Measurements from ENCODE around the gene CNTNAP2.

CNTNAP2 gene

GRCh38 chr7:147765301-147765700, 1648.7 kb downstream of the CNTNAP2 start:
- no peaks in the 10 kb centered on the region for H4K20me1 ChIP-seq (ENCODE audit: insufficient read depth, low read length)
- no peak overlapping the region for H3K9ac ChIP-seq (ENCODE audit: low read depth, low read length)
- H3K27ac ChIP-seq (ENCODE audit: low read length), result no peak overlapping the region
- H3K4me3 ChIP-seq (ENCODE audit: low read depth in 1 of 2, low read length in 2 of 2), result no peak overlapping the region
- H3K27me3 ChIP-seq (ENCODE audit: insufficient read depth, low read length, poor library complexity), result no peaks in the 10 kb centered on the region
- ATAC-seq (ENCODE audit: insufficient read depth, low read depth), result no peak
- no peak overlapping the region for H2AFZ ChIP-seq (ENCODE audit: low read depth, low read length)
- H3K36me3 ChIP-seq (ENCODE audit: insufficient read depth, low read length), result no peaks in the 10 kb centered on the region
- no peaks in the 10 kb centered on the region for H3K79me2 ChIP-seq (ENCODE audit: insufficient read depth, low read length)
- no peak overlapping the region for H3K4me2 ChIP-seq (ENCODE audit: insufficient read depth, low read length)
- H3K9me3 ChIP-seq (ENCODE audit: insufficient read depth, low read length, severe bottlenecking), result no peaks in the 10 kb centered on the region
- no peak for DNase-seq
- no peak for TF ChIP-seq EZH2 (IDR thresholded peaks at IDR 0.05; ENCODE audit: borderline replicate concordance, low read depth, low read length, severe bottlenecking)
- H3K4me1 ChIP-seq (ENCODE audit: insufficient read depth, low read length), result no peaks in the 10 kb centered on the region

DNA sequence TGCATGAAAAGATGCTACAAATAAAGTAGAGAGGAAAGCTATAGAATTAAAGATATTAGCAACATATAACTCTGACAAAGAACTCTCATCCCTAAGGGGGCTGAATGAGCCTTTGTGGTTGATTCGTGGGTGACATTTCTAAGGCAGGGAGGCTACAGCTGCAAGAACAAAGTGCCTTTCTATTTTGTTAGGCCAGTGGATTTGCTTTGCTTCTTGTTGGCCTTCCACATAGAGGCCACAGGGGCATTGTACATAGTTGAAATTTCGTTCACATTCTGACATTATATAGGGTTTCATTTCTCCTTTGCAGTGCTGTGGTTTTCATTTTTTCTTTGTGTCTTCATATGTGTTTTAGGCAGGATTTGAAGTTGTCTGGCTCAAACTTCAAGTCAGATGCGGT, 1654.7 kb downstream of the CNTNAP2 start:
- ATAC-seq (ENCODE audit: insufficient read depth, low read depth) (no peak), DNase-seq (no peak)
- Histone ChIP-seq H3K36me3 (ENCODE audit: insufficient read depth, low read length) (no peaks in the 10 kb centered on the region), H3K4me3 (ENCODE audit: low read depth in 1 of 2, low read length in 2 of 2) (no peak overlapping the region), H3K4me1 (ENCODE audit: insufficient read depth, low read length) (no peaks in the 10 kb centered on the region), H3K9me3 (ENCODE audit: insufficient read depth, low read length, severe bottlenecking) (no peaks in the 10 kb centered on the region), H3K79me2 (ENCODE audit: insufficient read depth, low read length) (no peaks in the 10 kb centered on the region), H2AFZ (ENCODE audit: low read depth, low read length) (no peak overlapping the region), H3K27me3 (ENCODE audit: insufficient read depth, low read length, poor library complexity) (no peaks in the 10 kb centered on the region), H3K4me2 (ENCODE audit: insufficient read depth, low read length) (no peak overlapping the region), H4K20me1 (ENCODE audit: insufficient read depth, low read length) (no peaks in the 10 kb centered on the region), H3K9ac (ENCODE audit: low read depth, low read length) (no peak overlapping the region), H3K27ac (ENCODE audit: low read length) (no peak overlapping the region)
- no peak for TF ChIP-seq CTCF (IDR thresholded peaks at IDR 0.05; ENCODE audit: borderline replicate concordance, extremely low read depth, low read length, poor library complexity, severe bottlenecking)
- no peak for TF ChIP-seq EZH2 (IDR thresholded peaks at IDR 0.05; ENCODE audit: borderline replicate concordance, low read depth, low read length, severe bottlenecking)

DNA sequence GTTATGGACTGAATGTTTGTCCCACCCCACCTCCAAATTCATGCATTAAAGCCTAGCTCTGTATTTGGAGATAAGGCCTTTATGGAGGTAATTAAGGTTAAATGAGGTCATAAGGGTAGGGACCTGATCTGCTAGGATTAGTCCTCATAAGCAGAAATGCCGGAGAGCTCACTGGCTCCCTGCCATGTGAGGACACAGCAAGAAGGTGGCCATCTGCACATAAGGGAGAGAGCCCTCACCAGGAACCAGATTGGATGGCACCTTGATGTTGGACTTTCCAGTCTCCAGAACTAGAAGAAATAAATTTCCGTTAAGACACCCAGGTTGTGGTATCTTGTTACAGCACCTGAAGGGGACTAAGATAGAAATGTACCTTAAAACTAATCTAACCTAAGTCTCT, 1657.9 kb downstream of the CNTNAP2 start:
- Histone ChIP-seq H2AFZ (ENCODE audit: low read depth, low read length) (no peak overlapping the region), H3K79me2 (ENCODE audit: insufficient read depth, low read length) (no peaks in the 10 kb centered on the region), H3K9me3 (ENCODE audit: insufficient read depth, low read length, severe bottlenecking) (no peaks in the 10 kb centered on the region), H3K4me3 (ENCODE audit: low read depth in 1 of 2, low read length in 2 of 2) (no peak overlapping the region), H3K27me3 (ENCODE audit: insufficient read depth, low read length, poor library complexity) (no peaks in the 10 kb centered on the region), H3K36me3 (ENCODE audit: insufficient read depth, low read length) (no peaks in the 10 kb centered on the region), H3K27ac (ENCODE audit: low read length) (no peak overlapping the region), H4K20me1 (ENCODE audit: insufficient read depth, low read length) (no peaks in the 10 kb centered on the region), H3K4me1 (ENCODE audit: insufficient read depth, low read length) (no peaks in the 10 kb centered on the region), H3K4me2 (ENCODE audit: insufficient read depth, low read length) (no peak overlapping the region), H3K9ac (ENCODE audit: low read depth, low read length) (no peak overlapping the region)
- no peak for TF ChIP-seq EZH2 (IDR thresholded peaks at IDR 0.05; ENCODE audit: borderline replicate concordance, low read depth, low read length, severe bottlenecking)
- no peak for TF ChIP-seq CTCF (IDR thresholded peaks at IDR 0.05; ENCODE audit: borderline replicate concordance, extremely low read depth, low read length, poor library complexity, severe bottlenecking)
- ATAC-seq (ENCODE audit: insufficient read depth, low read depth), result no peak
- DNase-seq, result no peak

- Histone ChIP-seq H3K4me2 (ENCODE audit: insufficient read depth, low read length) (no peak overlapping the region), H3K36me3 (ENCODE audit: insufficient read depth, low read length) (no peaks in the 10 kb centered on the region), H3K4me3 (ENCODE audit: low read depth in 1 of 2, low read length in 2 of 2) (no peak overlapping the region), H3K27ac (ENCODE audit: low read length) (no peak overlapping the region), H3K9ac (ENCODE audit: low read depth, low read length) (no peak overlapping the region), H2AFZ (ENCODE audit: low read depth, low read length) (no peak overlapping the region), H3K9me3 (ENCODE audit: insufficient read depth, low read length, severe bottlenecking) (no peaks in the 10 kb centered on the region), H3K4me1 (ENCODE audit: insufficient read depth, low read length) (no peaks in the 10 kb centered on the region), H3K27me3 (ENCODE audit: insufficient read depth, low read length, poor library complexity) (no peaks in the 10 kb centered on the region), H3K79me2 (ENCODE audit: insufficient read depth, low read length) (no peaks in the 10 kb centered on the region), H4K20me1 (ENCODE audit: insufficient read depth, low read length) (no peaks in the 10 kb centered on the region)
- DNase-seq (no peak), ATAC-seq (ENCODE audit: insufficient read depth, low read depth) (no peak)
- TF ChIP-seq EZH2 (IDR thresholded peaks at IDR 0.05; ENCODE audit: borderline replicate concordance, low read depth, low read length, severe bottlenecking) (no peak), CTCF (IDR thresholded peaks at IDR 0.05; ENCODE audit: borderline replicate concordance, extremely low read depth, low read length, poor library complexity, severe bottlenecking) (no peak)
Observed at GRCh38 chr7:147775516-147776284, 1659.1 kb downstream of the CNTNAP2 start.
